Right forelimb (tissue), 1 donor: ENCODE measurements around the gene CLSTN2.

Source experiments
- DNase-seq: peaks from one replicate; pipeline ENCODE4 v3.0.0-alpha.2; 2018

The CLSTN2 gene

DNA sequence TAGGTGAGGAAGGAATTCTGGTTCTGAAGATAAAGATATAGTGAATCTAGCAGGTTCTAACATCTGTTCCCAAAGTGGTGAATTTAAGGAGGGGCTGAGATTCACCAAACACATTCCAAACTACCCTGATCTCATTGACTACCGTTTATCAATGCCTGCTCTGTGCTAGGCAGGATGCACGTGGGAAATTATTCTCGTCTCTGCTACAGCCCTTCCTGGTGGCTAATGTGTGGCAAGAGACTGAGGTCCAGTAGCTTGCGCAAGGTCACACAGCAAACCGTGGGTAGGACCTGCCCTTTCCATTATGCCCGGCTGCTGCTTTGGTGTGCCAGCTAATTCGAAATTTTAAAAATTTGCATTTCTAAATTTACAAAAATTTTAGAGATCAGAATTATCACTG is 533.4 kb downstream of the CLSTN2 start:
- no peak for DNase-seq

DNA sequence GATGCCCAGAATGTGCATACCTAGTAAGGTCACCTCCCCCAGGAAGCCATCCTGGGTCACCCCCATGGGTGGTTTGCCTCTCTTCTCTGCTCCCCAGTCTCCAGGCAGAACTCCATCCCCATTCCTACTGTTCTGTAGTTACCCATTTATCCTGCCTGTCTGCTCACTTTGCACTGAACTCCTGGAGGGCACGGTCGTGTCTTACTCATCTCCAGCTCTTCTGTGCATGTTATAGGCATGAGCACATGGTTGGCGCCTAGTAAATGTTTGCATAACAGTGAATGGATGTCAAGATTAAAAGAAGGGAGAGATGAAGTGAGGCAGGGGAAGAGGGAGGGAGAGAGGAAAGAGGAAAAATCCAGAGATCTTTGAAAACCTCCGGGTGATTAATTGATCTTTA is 534.5 kb downstream of the CLSTN2 start:
- DNase-seq = no peak

DNA sequence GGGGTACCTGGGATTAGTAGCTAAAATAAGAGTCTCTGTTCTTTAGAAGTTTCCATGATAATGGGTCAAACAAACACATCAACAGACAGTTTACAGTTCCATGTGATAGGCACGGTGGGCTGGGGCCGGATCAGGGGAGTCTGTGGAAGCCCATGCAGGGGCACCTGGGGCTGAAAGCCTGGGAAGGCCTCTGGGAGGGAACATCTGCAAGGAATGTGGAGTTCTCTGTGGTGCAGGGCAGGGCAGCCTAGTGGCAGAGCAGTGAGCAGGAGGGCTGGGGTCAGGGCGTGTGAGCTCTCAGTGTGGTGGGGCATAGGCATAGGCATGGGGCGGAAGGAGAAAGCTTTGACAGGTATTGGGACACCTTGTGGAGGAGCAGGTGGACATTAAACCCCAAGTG is 535.2 kb downstream of the CLSTN2 start:
- DNase-seq = no peak

DNA sequence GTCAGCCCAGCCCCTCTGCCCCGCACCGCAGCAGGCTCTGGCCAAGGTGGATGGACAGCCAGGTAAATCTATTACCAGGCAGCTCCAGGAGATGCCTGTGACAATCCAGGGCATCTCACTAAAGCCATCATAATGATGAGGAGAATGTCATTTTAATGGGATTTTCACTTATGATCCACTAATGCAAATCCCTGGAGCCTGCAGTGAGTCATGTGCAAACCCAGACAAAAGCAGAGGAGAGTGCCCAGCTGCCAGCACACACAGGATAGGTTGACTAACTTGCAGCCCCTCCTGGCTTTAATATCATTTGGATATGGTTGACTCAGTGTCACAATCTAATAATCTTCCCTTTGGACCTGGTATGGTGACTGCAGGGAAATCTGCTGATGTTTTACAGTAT is 536.0 kb downstream of the CLSTN2 start:
- no peak for DNase-seq

DNA sequence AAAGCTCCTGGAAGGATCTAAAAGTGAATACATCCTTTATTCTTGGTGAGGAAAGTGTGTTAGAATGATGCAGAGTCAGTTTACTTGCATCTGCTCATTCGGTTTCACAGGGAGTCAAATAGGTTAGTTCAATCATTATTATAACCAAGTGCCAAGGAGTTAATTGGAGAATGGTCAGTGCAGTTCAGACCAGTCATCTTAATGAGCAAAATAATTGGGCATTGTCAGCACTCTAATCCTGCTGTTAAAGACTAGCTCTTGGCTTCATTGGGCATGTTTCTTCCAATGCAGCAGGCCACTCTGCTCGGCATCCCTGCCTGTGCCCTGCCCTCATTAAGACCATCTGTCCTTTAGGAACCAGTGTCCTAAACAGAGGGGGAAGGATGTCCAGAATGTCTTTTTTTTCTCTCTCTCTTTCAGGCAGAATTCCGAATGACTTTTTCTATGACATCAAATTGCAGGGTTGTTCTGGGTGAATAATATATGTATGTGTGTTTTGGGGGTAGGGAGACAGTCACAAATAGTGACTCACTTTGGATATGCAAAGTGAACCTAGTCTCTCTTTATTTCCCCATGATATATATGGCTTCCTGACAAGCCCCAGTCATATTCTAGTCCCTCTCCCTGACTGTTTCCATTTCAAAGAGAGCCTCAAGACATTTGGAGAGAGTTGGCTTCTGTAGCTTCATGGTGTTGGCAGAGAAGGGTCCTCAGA is 537.5 kb downstream of the CLSTN2 start:
- DNase-seq = no peak

DNA sequence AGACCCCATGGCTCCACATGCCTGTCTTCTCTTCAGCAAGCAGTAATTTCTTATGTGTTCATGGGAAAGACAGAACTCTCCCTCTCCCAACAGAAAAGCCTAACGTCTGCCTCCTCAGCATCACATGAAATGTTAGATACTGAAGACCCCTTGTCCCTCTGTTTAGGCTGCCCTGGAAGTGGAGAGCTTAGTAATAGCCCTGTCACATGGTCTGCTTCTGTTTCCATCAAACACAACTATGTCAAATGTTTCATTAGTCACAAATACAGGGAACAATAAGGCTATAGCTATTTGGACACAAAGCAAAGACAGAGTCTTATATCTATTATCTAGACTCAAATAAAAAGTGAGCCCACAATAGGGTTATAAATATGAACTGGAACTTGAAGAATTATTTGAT is 552.6 kb downstream of the CLSTN2 start:
- DNase-seq = no peak

DNA sequence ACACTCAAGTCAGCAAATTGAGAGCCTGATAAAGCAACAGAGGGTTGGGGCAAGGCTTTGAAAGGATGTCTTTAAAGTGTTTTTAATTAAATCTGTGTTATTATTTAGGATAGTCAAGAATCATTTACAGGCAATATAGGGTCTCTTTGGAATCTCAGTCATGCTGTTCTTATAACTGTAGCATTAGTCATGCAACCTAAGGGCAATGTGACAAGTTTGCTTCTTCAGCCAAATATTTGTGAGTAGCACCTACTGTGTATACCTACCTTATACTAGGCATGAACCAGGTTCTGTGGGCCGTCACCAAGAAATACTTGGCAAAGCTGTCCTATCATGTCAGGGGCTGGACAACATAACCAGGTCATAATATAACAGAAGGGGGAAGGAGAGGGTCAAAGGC is 558.3 kb downstream of the CLSTN2 start:
- DNase-seq = no peak

DNA sequence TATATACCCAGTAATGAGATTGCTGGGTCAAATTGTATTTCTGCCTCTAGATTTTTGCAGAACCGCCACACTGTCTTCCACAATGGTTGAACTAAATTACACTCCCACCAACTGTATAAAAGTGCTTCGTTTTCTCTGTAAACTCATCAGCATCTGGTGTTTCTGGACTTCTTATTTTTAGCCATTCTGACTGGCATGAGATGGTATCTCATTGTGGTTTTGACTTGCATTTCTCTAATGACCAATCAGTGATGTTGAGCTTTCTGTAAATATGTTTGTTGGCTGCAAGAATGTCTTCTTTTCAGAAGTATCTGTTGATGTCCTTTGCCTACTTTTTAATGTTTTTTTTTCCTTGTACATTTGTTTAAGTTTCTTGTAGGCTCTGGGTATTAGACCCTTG is 560.0 kb downstream of the CLSTN2 start:
- DNase-seq = no peak

DNA sequence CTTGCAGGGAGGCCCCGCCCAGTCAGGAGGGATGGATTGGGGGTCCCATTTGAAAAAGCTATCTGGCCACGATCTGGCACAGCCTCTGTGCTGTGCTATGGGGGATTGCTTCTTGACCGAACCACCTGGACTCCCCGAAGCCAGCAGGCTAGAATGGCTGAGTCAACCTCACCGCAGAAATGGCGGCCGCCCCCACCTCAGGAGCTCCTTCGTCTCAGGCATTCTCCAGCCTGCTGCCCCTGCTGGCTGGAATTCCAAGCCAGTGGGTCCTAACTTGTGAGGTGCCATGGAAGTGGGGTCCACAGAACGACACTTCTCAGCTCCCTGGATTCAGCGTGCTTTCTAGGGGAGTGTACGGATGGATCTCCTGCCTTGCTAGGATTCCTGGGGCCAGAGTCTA is 562.3 kb downstream of the CLSTN2 start:
- no peak for DNase-seq

DNA sequence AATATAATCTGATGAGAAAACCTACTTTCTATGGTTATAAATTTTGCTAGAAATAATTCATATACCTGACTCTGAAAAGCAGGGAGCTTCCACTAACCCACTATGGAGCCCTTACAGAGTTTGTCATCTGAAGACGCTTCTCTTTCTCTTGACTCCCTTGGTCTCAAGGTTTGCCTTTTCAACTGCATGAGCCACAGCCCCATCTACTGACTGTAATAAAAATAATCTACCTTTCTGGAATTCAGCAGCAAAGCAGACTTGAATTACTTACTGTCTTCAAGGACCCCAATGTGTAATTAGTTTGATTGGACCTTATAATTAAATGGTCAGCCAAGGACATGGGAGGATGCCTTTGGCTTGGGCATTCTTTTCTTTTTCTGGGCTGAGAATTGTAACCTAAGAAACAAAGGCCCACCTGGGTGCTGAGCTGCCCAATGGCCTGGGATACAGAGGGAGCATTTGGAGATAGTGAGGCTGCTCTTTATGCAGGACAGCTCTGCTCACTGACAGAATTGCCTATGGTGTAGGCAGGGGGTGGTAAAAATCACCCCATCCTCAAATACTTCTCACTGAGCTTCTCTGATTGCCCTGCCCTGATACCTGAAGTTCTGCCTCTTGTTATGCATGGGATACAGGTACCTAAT is 564.3 kb downstream of the CLSTN2 start:
- no peak for DNase-seq

DNA sequence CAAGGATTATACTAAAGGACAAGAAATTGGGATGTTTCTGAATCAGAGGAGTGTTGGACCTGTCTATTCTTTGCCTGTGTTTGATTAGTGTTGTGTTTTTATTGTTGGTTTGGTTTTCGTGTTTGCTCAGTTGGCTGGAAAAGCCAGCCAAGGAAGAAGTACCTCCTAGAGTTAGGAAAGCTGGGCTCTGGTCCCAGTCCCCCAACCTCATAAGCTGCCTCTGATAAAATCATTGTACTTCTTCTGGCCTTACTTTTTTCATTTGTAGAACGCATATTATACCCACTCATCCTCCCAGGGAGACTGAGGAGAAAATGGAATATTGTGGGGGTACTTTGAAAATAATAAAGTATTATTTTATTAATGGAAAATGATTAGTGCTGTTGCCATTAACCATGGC is 565.5 kb downstream of the CLSTN2 start:
- DNase-seq = no peak

DNA sequence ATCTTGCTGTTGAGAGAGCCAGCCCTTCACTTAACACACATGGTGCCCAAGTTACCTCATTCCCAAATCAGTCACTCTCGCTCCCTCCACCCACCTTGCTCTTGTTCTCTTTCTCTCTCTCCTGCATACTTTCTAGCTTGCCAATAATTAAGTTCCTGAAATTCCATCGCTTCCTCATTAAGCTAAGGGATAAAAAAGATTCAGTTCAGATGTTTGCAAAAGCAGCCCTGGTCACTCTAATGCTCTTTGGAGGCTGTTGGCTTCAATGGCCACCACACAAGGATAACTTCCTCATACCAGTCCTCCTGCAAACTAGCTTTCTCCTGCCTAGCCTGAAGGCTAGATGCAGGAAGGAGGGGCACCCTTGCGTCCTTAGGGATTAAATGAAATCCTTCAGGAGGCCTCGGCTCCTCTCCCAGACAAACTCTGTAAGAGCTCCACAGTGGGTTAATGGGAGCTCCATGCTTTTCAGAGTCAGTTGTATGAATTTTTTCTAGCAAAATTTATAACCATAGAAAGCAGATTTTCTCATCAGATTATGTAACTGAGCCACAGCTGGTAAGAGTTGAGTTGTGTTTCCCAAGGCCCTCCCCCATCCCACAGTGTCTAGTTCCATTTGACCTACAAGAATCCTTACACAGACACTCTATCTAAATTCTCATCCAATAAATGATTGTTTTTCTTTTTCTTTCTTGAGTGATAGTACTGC is 566.2 kb downstream of the CLSTN2 start:
- DNase-seq = no peak

DNA sequence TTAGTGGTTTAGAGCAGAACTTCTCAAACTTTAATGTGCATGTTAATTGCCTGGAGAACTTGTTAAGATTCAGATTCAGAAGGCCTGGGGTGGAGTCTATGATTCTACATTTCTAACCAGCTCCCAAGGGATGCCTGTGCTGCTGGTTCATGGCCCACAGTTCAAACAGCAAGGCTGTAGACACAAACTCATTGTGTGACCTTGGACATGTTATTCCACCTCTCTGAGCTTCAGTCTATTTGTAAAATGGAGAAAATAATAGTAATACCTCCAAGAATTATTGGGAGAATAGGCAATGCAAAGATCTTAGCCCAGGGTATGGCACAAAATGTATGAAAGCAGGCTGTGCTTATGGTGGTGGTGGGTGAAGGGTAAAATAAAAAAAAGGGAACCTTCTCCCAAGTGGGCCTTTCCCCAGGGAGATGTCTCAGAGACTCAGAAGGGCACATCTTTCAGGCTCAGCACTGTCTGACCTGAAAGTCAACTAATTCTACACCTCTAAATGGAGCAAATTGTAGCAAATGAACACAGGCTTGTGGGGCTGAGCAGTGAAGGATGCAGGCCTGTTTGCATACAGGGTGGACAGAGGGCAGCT is 566.9 kb downstream of the CLSTN2 start:
- DNase-seq = no peak

DNA sequence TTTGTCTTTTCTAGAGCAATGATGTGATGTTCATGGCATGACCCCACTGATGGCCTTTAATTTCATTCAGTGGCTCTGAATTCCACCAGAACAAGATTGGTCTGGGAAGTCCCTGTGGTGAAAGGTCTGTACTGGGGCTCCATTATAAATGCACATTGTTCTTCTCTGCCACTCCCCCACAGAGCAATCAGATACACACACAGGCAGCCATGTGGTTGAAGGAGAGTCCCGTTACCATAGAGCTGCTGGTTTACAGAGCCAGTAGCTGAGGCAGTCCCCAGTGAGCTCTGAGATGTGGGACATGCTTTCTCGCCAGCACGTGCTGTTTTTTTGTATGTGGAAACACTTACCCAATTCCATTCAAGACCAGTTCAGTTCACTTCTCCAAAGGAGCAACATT is 570.2 kb downstream of the CLSTN2 start:
- DNase-seq = no peak

DNA sequence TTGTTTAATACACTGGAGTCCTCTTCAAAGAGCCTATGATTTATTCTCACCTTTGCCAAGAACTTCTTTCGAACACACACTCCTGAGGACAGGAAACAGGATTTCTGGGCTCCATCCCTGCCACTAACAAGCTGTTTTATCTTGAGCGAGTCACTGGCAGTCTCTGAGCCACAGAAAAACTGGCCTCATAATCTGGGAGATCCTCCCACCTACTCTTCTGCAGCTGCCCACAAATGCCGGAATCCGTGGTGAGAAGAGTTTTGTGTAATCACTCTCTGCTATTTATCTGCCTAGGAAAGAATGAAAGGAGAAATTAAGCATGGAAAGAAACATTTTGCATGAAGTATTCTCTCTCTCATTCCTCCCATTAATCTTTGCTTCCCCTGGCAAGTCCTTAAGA is 570.9 kb downstream of the CLSTN2 start:
- no peak for DNase-seq

DNA sequence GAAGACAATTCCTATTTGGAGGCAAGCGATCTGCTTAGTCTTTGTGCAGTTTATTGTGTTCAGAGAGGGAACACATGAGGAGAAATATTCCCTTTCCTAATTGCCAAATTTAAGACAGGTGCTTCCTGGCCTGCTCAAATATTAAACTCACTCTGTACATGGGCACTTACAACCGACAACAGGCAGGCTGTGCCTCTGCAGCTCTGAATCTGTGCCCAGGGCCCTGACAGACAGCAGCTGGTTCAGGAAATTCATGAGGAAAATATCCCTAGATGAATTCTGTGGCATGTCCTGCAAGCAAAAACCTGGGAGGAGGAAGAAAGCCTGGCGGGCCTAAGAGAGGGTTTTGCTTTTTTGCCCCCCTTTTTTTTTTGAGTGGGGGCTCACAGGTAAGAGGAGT is 573.6 kb downstream of the CLSTN2 start:
- DNase-seq = no peak

DNA sequence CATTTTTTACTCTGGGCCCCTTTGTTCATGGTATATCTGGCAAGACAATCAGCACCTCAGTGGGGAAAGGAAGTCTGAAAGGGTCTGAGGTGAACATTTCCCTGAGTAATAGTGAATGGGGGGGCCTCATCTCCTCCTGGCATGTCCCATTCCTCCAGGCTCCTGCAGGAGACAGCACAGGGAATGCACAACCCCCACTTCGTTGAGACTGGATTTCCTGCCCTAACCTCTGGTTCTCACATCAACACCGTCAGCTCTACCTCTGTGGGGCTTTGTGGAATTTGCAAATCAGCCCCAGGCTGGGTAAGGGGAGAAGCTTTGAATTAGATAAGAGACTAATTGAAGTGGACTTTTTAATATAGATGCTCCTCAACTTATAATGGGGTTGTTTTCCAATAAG is 574.5 kb downstream of the CLSTN2 start:
- DNase-seq = no peak

DNA sequence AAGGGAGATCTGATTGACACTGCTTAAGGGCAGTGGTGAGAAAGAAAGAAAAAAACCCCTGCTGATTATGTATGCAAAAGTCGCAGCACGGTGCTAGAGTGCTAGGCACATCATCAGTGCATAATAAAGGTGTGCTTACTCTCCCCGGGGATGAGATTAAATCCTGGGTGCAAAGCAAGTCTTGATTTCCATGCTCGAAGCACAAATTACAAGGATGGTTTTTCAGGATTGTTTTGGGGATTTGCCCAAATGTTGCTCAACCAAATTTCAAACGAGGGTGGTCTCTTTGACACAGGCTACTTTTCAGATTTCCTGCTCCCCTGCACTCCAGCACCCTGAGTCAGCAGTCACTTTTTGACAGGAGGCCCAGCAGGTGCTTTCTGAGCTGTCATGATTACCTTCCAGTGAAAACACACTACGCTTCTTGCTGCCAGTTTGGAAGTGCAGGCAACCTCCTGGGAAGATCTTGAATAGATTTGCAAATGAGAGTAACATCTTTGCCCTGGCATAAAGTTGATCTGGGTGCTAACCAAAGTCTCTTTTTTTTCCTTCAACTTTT is 575.4 kb downstream of the CLSTN2 start:
- DNase-seq = no peak

DNA sequence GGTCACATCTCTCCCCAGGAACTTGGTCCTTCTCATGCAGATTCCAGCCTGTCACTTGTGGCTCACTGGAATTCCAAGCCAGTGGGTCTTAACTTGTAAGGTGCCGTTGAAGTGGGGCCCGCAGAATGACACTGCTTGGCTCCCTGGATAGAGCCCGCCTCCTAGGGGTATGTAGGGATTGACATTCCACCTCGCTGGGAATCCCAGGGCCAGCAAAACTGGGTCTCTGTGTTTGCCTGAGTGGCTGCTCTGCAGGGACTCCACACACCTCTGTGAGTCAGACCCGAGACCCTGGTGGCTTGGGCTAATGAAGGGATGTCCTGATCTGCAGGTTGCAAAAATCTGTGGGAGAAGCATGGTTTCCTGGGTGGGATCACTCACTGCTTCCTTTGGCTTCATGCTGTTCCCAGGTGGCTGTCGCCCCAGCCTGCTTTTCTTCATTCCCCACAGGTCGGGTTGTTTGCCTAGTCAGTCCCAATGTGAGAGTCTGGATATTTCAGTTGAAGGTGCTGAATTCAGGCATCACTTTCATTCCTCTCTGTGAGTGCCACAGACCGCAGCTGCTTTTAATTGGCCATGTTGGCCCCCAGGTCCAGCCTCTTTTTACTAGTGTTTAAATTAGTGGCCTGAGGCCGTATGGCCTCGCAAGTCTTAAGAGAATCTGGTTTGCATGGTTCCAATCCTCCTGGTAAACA is 586.9 kb downstream of the CLSTN2 start:
- DNase-seq = no peak

DNA sequence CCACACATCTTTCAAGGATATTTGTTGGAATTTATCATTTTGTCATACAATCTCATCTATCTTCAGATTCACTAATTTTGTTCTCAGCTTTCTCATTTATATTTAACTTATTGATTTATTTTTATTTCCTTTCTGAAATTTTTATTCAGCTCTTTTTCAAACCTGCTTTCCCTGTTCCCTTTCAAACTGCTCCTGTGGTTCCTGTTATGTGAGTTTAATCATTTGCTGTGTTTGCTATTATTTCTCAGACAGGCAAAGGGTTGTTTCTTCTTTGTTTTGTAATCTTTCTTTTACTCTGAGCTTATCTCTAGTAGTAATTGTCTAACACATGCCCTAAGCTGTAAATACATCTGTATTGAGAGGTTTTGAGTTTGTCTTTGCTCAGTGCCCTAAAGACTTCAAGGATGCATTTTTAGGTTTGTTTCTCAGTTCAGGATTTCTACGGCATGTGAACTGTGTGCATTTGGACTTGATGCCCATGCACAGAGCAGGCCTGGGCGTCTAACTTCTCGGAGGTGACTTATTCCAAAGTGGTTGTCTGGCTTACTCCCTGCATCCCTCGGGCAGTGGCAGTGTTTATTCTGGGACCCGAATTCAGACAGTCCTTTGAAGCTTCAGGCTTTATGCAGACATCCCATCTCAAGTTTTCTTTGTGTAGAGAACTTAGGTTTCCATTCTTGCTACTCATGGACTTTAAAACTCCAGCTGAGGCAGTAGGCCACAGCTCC is 587.8 kb downstream of the CLSTN2 start:
- DNase-seq = no peak

DNA sequence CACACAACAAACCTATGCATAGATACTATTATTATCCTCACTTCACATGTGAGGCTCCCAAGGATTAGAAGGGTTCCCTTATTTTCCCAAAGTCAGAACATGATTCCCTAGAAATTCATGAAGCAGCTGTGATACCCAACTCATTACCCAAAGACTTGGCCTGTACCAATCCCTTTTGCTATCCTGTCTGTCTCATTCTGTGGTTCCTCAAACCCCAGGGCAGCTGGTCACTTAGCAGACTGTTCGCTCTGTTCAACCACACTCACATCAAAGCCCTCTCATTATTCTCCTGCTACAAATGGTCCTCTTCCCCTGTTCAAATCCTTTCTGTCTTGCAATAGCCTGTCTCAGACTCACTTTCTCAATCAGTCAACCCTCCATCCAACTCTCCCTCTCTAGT is 588.6 kb downstream of the CLSTN2 start:
- DNase-seq = no peak

DNA sequence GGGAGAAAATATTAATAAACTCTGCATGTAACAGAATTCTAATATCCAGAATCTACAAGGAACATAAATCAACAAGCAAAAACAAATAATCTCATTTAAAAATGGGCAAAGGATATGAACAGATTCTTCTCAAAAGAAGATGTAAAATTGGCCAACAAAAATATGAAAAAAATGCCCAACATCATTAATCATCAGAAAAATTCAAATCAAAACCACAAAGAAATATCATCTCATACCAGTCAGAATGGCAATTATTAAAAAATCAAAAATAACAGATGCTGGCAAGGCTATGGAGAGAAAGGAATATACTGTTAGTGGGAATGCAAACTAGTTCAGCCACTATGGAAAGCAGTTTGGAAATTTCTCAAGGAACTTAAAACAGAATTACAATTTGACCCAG is 592.2 kb downstream of the CLSTN2 start:
- no peak for DNase-seq
